ENCODE measurements around the gene KRTAP22-1. TPM values are rescaled to one million over a fixed set of nuclear protein-coding genes. Genes with fewer than 3 reads are reported as not detected.

KRTAP22-1 gene
- total and polyA plus RNA-seq, 2 of the 8 experiments (the other 6 are each of a cell fraction or from before 2014, with no cell fraction given): not detected

DNA sequence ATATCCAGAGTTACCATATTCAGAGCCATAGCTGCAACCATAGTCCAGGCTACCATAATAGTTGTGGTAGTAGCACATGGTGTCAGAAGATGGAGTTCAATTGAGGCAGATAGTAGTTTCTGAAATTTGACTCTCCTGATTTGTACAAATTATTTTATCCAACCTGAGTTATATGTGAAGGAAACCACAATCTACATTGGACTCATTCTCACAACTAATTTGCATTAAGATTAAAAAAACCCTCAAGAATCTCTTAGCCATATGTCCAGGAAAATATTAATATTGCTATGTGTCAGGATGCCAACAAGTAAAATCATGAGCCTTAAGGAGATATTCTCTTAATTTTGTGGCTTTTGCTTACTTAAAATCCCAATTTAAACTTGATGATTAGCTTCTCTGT, 10.6 kb upstream of the KRTAP22-1 start, which contains the start of gene KRTAP22-2:
Gene KRTAP22-2, minus strand, starts transcription at position 101 of the 400 bp plus-strand sequence.
- Histone ChIP-seq H3K9ac (replicated peaks in 1 of 4; ENCODE audit: extremely low read depth in 1 of 4, low read depth in 3 of 4, low read length in 3 of 4) (no peak within 1 kb of the TSS), H3K36me3 (ENCODE audit: control insufficient read depth in 2 of 4, insufficient read depth in 4 of 4, low read length in 3 of 4) (no peaks in the 10 kb centered on the region), H3K4me1 (replicated peaks in 1 of 4; ENCODE audit: control insufficient read depth in 3 of 4, insufficient read depth in 4 of 4, low read length in 3 of 4) (no peaks in the 10 kb centered on the region), H3K27ac (ENCODE audit: low read depth, low read length) (no peak within 1 kb of the TSS), H2BK5ac (ENCODE audit: low read depth, low read length) (no peak within 1 kb of the TSS), H3K23ac (ENCODE audit: insufficient read length) (no peak within 1 kb of the TSS), H4K20me1 (replicated peaks in 1 of 2; ENCODE audit: control insufficient read depth in 1 of 2, insufficient read depth in 2 of 2, low read length in 2 of 2) (no peaks in the 10 kb centered on the region), H3K18ac (ENCODE audit: extremely low read depth, low read length) (no peak within 1 kb of the TSS), H3K4me3 (ENCODE audit: extremely low read depth in 1 of 4, insufficient read depth in 2 of 4, low read depth in 3 of 4, low read length in 4 of 4) (no peak within 1 kb of the TSS), H3K27me3 (replicated peaks in 1 of 4; ENCODE audit: control insufficient read depth in 3 of 4, extremely low read depth in 1 of 4, insufficient read depth in 3 of 4, low read length in 3 of 4) (no peaks in the 10 kb centered on the region), H4K91ac (replicated peaks; ENCODE audit: insufficient read length, low read length) (no peak within 1 kb of the TSS), H3K79me1 (ENCODE audit: low read depth, low read length) (no peaks in the 10 kb centered on the region), H2BK120ac (replicated peaks; ENCODE audit: low read depth, low read length) (no peak within 1 kb of the TSS), H4K8ac (ENCODE audit: extremely low read depth, insufficient read depth, low read length) (no peak within 1 kb of the TSS), H4K5ac (ENCODE audit: insufficient read length, low read depth, low read length) (no peak within 1 kb of the TSS), H3K4ac (replicated peaks; ENCODE audit: insufficient read length, low read depth, low read length) (no peak within 1 kb of the TSS), H2BK15ac (ENCODE audit: low read length) (no peak within 1 kb of the TSS), H3K56ac (replicated peaks; ENCODE audit: insufficient read length, low read depth, low read length) (no peak within 1 kb of the TSS), H2AK5ac (ENCODE audit: low read depth, low read length) (no peak within 1 kb of the TSS), H3K14ac (ENCODE audit: insufficient read length) (no peak within 1 kb of the TSS), H2BK12ac (ENCODE audit: low read depth, low read length) (no peak within 1 kb of the TSS), H2BK20ac (ENCODE audit: low read length) (no peak within 1 kb of the TSS), H3K4me2 (ENCODE audit: insufficient read depth in 1 of 2, low read depth in 2 of 2, low read length in 2 of 2) (no peak within 1 kb of the TSS), H3K9me3 (ENCODE audit: insufficient read depth in 2 of 2, low read depth in 1 of 2, low read length in 1 of 2) (no peaks in the 10 kb centered on the region), H2AFZ (ENCODE audit: low read length) (no peak within 1 kb of the TSS), H3K23me2 (ENCODE audit: low read depth, low read length) (no peaks in the 10 kb centered on the region), H3K79me2 (ENCODE audit: control insufficient read depth in 1 of 2, insufficient read depth in 2 of 2, low read length in 2 of 2) (no peaks in the 10 kb centered on the region)
- ChIA-PET CTCF (ENCODE audit: partially characterized antibody) (no interaction called here), POLR2A (ENCODE audit: partially characterized antibody) (no interaction called here)
- no peak for FAIRE-seq
- no peak for DNase-seq (ENCODE audit: low read depth in 1 of 2, low spot score in 2 of 2)
- TF ChIP-seq NRF1 (IDR thresholded peaks at IDR 0.05; ENCODE audit: low read depth, low read length) (no peak), HDAC6 (IDR thresholded peaks at IDR 0.05; ENCODE audit: low read depth, low read length) (no peak), TAF7 (optimal IDR thresholded peaks at IDR 0.05; ENCODE audit: borderline replicate concordance, low read depth, low read length) (no peak)

Measured in H1 (cell line).